CD4-positive, alpha-beta T cell treated with Interferon gamma for 1 hour (primary cell): Measurements from ENCODE around the gene OR7D2.
"Not testable (repeated sequence)": the region's sequence is repeated elsewhere in the genome, so short reads cannot be mapped to it uniquely, and the experiment has no call there.

Experiments used
- DNase-seq: peaks from one replicate; pipeline ENCODE4 v3.0.0-alpha.2; 2020

The OR7D2 gene

GRCh38 chr19:9178901-9179300 lies at the start of gene OR7D2:
OR7D2 (plus strand) TSS chr19:9178979; CDS start chr19:9185782, 6,803 bp downstream.
- no peak for DNase-seq

GRCh38 chr19:9130965-9131364 lies 47.8 kb upstream of the OR7D2 start:
- no peak for DNase-seq

GRCh38 chr19:9132422-9132821 lies 46.4 kb upstream of the OR7D2 start:
- no peak for DNase-seq

DNA sequence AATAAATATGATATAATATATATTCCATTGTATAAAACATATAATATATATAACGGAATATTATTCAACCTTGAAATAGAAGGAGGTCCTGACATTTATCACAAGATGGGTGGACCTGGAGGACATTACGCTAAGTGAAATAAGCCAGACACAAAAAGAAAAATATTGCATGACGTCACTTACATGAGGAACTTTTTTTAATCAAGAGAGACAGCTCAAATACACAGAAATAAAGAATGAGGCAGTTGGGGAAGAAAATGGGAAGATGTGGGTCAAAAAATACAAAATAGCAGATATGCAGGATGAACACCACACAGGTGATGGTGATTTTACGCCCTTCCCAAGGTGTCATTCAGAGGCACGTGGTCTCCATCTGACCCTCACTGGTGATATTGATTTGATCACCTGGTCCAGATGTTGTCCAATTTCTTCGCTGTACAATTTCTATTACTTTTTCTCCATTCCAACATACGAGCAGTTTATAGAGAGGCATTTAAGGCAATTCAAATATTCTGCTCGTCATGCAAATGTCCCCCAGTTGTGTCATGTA lies 39.1 kb upstream of the OR7D2 start:
- no peak for DNase-seq

DNA sequence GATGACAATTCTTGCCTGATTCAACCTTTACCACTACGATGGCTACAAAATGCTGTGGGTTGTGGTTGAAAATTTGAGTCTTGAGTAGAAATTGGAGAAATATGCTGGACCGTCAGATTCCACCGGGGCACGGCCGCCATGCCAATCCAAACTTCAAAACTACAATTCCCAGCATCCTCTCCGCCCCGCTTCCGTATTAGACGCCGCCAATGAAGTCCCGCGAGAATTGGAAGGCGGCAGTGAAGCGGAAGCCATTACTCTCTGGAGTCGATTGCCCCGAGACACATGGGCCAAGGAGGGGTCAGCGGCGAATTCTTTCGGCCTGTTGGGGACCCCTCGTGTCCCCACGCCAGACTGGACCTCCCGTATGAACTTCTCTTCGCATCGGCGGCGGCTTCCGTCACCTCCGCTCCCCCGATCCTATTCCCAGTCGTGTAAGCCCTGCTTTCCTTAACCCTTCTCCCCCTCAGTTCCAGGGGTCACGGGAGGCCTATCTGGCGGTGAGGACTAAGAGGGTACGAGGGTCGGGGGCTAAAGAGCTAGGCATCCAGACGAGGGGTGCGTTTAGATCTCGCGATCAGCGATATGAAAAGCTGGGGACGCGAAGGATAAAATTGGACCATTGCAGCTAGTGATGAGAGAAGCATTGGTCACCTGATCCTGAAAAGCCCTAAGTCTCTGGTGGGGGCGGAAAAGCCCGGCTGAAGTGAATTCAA lies 38.5 kb upstream of the OR7D2 start, which contains the start of gene ZNF317:
ZNF317 (plus strand) TSS at position 239 of the 716 bp plus-strand sequence. CDS start 15,620 bp downstream, outside the sequence.
- DNase-seq: peak; percentile 90

DNA sequence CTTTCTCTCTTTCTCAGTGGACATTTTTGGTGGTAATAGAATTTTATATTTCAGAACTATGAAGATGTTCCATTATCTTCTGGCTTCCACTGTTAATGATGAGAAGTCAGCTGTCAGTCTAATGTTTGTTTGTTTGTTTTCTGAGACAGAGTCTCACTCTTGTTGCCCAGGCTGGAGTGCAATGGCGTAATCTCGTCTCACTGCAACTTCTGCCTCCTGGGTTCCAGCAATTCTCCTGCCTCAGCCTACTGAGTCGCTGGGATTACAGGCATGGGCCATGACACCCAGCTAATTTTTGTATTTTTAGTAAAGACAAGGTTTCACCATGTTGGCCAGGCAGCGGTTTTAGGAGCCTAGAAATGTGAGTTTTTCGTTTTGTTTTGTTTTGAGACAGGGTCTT lies 33.9 kb upstream of the OR7D2 start:
- no peak for DNase-seq

DNA sequence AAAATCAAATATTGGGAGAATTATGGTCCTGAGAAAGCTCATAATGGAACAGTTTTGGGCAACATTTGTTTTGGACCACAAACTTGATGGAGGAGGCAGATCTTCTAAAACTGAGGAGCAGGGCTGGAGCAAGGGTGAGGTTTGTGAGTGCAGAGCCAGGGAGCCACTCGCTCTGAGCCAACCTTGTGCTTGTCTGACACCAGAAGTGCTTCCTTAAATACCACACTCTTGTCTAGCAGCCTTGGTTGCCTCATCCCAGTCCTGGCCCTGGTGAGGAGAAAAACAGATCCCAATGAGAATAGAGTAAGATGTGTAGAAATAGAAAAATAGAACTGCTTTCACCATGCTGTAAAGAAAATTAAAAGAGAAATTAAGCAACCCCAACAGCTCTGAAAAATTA lies 31.9 kb upstream of the OR7D2 start:
- DNase-seq: no peak

DNA sequence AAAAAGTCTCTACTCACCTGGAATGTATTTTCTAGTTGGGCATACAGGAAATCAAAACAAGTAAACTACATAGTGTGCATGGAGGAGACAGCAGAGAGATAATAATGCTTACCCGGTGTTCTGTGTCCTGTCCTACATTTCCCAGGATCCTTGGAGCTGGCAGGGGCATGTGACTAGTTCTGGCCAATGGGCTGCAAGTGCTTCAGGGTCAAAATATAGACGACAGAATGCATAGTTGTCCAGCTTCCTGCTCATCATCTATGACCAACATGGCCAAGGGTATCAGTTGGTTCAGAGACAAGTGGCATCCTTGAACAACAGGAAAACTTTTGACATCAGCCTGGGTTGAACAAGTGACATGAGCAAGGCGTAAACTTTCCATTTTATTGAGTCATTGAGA lies 30.1 kb upstream of the OR7D2 start:
- DNase-seq: no peak

DNA sequence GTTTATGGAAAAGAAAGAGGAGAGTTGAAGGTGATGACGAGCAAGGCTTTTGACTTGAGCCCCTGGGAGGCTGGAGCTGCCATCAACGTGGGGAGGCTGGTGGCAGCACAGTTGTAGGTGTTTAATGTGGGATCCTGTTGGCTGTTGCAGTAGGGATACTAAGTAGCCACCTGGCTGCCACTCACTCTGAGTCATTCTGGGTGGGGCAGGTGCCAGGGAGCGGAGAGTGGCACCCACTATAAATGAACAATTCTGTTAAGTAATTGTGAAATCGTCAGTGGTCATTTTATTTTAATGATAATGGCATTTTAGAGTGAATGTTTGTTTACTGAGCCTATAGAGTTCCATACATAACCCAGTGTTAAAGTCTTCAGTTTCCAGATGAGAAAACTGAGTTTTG lies 28.8 kb upstream of the OR7D2 start:
- no peak for DNase-seq

GRCh38 chr19:9150650-9151049 lies 28.1 kb upstream of the OR7D2 start:
- DNase-seq: no peak

DNA sequence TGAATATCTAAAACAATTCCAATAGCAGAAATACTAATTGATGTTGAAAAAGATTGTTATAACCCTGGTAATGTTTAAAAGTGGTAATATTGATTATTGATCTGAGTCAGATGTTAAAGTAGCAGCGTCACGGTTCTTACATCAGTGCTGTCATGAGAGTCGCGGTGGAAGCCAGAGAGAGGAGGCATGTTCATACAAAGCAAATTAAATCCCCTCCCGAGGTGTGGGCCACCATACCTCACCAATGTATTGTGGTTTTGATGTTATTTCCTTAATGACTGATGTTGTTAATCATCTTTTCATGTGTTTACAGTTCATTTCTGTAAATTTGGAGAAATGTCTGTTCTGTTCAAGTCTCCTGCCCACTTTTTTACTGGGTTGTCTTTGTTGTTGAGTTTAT lies 27.4 kb upstream of the OR7D2 start:
- no peak for DNase-seq

- no peak for DNase-seq
Measured at GRCh38 chr19:9155591-9155990, 23.2 kb upstream of the OR7D2 start.

- DNase-seq: no peak
Measured at GRCh38 chr19:9156304-9156703, 22.5 kb upstream of the OR7D2 start.

- DNase-seq: no peak
Measured at GRCh38 chr19:9159891-9160290, 18.9 kb upstream of the OR7D2 start.

DNA sequence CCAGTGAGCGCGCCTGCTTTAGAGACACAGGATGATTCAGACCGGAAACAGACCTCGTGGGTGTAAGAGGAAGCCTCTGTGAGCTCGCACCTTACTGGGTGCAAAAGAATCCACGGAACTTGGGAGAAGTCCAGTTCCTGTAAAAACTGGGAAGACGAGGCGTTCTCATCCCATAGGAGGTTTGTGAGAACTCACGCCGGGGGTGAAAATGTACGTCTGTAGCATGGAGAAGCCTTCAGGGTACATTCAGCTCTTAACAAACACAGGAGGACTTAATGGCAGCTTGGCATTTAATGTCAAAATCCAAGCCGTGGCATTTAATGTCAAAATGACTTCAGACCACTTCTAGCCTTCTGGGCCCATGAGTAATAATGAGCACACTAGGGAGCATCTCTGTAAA lies 17.4 kb upstream of the OR7D2 start:
- DNase-seq: no peak

GRCh38 chr19:9165261-9165660 lies 13.5 kb upstream of the OR7D2 start:
- no peak for DNase-seq

- no peak for DNase-seq
Measured at GRCh38 chr19:9166846-9167245, 11.9 kb upstream of the OR7D2 start.

GRCh38 chr19:9171393-9171991 lies 7.3 kb upstream of the OR7D2 start:
- DNase-seq: no peak

GRCh38 chr19:9175326-9175725 lies 3.5 kb upstream of the OR7D2 start:
- no peak for DNase-seq

GRCh38 chr19:9183000-9183399 lies 4.2 kb downstream of the OR7D2 start:
- no peak for DNase-seq

DNA sequence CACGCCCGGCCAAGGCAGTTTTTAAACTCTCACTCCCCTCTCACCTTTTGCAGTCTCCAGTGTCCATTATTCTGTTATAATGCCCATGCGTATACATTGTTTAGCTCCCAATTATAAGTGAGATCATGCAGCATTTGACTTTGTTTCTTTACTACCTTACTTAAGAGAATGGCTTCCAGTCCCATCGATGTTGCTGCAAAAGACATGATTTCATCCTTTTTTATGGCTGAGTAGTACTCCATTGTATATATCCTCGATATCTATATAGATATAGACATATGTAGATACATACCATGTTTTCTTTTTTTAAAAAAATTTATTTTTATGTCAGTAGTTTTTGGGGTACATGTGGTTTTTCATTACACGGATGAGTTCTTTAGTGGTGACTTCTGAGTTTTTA lies 8.4 kb downstream of the OR7D2 start:
- no peak for DNase-seq

DNA sequence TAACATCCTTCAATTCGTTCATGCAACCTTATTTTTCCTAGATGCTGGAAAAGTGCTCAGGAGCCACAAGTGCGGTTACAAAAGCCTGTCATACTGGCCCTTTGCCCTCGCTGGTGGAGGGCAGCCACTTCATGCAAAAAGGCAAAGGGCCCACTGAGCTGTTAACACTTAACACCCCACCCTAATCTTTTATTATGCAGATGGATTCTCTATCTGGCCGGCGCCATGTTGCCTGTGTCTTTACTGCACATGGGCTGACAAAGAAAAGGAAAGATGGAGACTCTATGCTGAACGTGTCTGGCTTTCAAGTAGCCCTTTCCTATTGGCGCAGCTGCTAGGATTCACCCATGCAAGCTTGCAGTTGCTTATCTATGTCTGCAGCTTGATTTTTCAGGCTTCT lies 10.8 kb downstream of the OR7D2 start:
- DNase-seq: no peak

- not testable (repeated sequence) for DNase-seq
Measured at GRCh38 chr19:9198044-9198443, 19.3 kb downstream of the OR7D2 start.

DNA sequence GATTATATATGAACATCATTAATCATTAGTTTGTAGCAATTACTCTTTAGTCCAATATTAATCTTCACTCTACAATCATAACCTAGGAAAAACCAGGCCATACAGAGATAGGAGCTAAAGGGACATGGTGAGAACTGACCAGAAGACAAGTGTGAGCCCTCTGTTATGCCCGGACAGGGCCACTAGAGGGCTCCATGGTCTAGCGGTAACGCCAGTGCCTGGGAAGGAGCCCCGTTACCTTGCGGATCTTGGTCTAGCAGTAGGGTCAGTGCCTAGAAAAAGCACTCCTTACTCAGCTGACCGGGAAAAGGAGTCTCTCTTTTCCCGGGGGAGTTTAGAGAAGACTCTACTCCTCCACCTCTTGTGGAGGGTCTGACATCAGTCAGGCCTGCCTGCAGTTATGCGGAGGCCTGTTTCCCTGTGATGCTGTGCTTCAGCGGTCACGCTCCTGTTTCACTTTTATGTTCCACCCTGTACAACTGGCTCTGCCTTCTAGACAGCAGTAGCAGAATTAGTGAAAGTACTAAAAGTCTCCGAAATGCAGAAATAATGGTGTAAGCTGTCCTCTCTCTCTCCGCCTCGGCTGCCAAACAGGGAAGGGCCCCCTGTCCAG lies 26.8 kb downstream of the OR7D2 start:
- DNase-seq: peak; percentile 62
